Ascending aorta (tissue), 2 donors: ENCODE results near the gene SCIMP. TPM values are rescaled to one million over a fixed set of nuclear protein-coding genes. Genes with fewer than 3 reads are reported as not detected.
"Not testable (repeated sequence)": the region's sequence is repeated elsewhere in the genome, so short reads cannot be mapped to it uniquely, and the experiment has no call there.

Experiments used
- DNase-seq, 2 donors: peaks; one replicate each; pipeline ENCODE4 v3.0.0-alpha.2; 2019; ENCODE audit warnings: low spot score in 2 of 2
- H3K27ac ChIP-seq, 2 donors: fragments of 200-600 bp; sonication (generic); one replicate each; pipeline ENCODE4 v1.5.1; 2016 to 2017; ENCODE audit warnings: mild to moderate bottlenecking in 1 of 2
- H3K27me3 ChIP-seq: fragments of 200-600 bp; sonication (generic); one replicate; pipeline ENCODE4 v1.5.1; 2017
- H3K36me3 ChIP-seq, 2 donors: fragments of 200-600 bp; sonication (generic); one replicate each; pipeline ENCODE4 v1.5.1; 2016
- H3K4me1 ChIP-seq, 2 donors: fragments of 200-600 bp; sonication (generic); one replicate each; pipeline ENCODE4 v1.5.1; 2016 to 2017; ENCODE audit warnings: mild to moderate bottlenecking in 1 of 2
- H3K4me3 ChIP-seq, 2 donors: fragments of 200-600 bp; sonication (generic); one replicate each; pipeline ENCODE4 v1.5.1; 2016 to 2017; ENCODE audit warnings: mild to moderate bottlenecking in 1 of 2
- H3K9me3 ChIP-seq, 2 donors: fragments of 200-600 bp; sonication (generic); one replicate each; pipeline ENCODE4 v1.5.1; 2016
- intact Hi-C: fragments of 100-400 bp; cut with DNase I; formaldehyde crosslinking; loops from one replicate; pipeline ENCODE4 v1.15.1; 2023
- total RNA-seq: library from RNA; depleted of rRNA; stranded (reverse); fragments of >200 nt; gene quantifications from one replicate; pipeline ENCODE4 v1.1.0, GENCODE V29; 2016
- TF ChIP-seq, protein P1 (sequence below), 3 experiments: fragments of 200-600 bp in 2 of 3; fragments of 450-650 bp in 1 of 3; sonication (generic) in 2 of 3; IDR thresholded peaks; one replicate each; pipeline ENCODE4 v1.5.1; 2016 to 2019; ENCODE audit warnings: antibody characterized with exemption in 3 of 3, mild to moderate bottlenecking in 1 of 3, moderate library complexity in 1 of 3

The SCIMP gene
- total RNA-seq, 1 donor from 2014 or later, result 0.21 TPM

DNA sequence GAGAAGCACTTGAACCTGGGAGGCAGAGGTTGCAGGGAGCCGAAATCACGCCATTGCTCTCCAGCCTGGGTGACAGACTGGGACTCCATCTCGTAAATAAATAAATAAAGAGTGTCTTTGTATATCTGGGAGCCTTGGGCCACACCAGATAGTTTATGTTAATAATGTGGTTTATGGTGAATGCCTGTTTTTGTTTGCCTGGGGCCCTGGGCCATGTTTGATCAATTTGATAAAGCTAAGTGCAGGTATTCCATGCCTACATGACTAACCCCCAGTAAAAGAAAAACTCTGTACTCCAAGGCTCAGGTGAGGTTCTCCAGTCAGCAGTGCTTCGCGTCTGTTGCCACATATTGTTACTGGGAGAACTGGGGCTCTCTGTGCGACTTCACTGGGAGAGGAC, 15.1 kb downstream of the SCIMP start:
- Histone ChIP-seq H3K4me1 (no peaks in the 10 kb centered on the region), H3K36me3 (peaks cover 21 to 39% of the 10 kb centered on the region in 2 donors), H3K27me3 (no peaks in the 10 kb centered on the region), H3K27ac (no peak overlapping the region), H3K4me3 (no peak overlapping the region), H3K9me3 (no peaks in the 10 kb centered on the region)
- TF ChIP-seq, protein P1, sequence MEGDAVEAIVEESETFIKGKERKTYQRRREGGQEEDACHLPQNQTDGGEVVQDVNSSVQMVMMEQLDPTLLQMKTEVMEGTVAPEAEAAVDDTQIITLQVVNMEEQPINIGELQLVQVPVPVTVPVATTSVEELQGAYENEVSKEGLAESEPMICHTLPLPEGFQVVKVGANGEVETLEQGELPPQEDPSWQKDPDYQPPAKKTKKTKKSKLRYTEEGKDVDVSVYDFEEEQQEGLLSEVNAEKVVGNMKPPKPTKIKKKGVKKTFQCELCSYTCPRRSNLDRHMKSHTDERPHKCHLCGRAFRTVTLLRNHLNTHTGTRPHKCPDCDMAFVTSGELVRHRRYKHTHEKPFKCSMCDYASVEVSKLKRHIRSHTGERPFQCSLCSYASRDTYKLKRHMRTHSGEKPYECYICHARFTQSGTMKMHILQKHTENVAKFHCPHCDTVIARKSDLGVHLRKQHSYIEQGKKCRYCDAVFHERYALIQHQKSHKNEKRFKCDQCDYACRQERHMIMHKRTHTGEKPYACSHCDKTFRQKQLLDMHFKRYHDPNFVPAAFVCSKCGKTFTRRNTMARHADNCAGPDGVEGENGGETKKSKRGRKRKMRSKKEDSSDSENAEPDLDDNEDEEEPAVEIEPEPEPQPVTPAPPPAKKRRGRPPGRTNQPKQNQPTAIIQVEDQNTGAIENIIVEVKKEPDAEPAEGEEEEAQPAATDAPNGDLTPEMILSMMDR (IDR thresholded peaks at IDR 0.05), result no peak
- DNase-seq, result no peak
- intact Hi-C loops, result no loop called here

DNA sequence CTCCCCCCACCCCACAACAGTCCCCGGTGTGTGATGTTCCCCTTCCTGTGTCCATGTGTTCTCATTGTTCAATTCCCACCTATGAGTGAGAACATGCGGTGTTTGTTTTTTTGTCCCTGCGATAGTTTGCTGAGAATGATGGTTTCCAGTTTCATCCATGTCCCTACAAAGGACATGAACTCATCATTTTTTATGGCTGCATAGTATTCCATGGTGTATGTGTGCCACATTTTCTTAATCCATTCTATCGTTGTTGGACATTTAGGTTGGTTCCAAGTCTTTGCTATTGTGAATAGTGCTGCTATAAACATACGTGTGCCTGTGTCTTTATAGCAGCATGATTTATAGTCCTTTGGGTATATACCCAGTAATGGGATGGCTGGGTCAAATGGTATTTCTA, 17.1 kb downstream of the SCIMP start:
- DNase-seq, intact Hi-C loops, H3K9me3 ChIP-seq, H3K27me3 ChIP-seq, H3K4me3 ChIP-seq, H3K4me1 ChIP-seq, H3K27ac ChIP-seq: not testable (repeated sequence)
- peaks cover 12 to 25% of the 10 kb centered on the region in 2 donors for H3K36me3 ChIP-seq

DNA sequence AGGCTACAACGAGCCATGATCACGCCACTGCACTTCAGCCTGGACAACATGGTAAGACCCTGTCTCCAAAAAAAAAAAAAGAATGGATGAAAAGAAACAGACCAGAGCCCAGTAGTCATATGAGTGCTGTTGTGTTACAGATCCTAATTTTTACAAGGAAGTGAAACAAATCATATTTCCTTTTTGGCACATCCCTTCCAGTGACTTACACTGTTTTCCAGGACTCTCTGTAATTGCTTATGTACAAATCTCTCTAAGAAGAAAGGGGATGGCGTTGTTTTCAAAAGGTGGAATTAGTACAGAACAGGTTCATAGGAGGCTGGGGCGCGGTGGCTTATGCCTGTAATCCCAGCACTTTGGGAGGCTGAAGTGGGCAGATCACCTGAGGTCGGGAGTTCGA, 23.2 kb downstream of the SCIMP start:
- no peak for DNase-seq
- TF ChIP-seq, protein P1 (IDR thresholded peaks at IDR 0.05), result no peak
- intact Hi-C loops, result no loop called here
- Histone ChIP-seq H3K9me3 (no peaks in the 10 kb centered on the region), H3K4me1 (no peaks in the 10 kb centered on the region), H3K27ac (no peak overlapping the region), H3K36me3 (peaks cover 11 to 33% of the 10 kb centered on the region in 2 donors), H3K27me3 (no peaks in the 10 kb centered on the region), H3K4me3 (no peak overlapping the region)

DNA sequence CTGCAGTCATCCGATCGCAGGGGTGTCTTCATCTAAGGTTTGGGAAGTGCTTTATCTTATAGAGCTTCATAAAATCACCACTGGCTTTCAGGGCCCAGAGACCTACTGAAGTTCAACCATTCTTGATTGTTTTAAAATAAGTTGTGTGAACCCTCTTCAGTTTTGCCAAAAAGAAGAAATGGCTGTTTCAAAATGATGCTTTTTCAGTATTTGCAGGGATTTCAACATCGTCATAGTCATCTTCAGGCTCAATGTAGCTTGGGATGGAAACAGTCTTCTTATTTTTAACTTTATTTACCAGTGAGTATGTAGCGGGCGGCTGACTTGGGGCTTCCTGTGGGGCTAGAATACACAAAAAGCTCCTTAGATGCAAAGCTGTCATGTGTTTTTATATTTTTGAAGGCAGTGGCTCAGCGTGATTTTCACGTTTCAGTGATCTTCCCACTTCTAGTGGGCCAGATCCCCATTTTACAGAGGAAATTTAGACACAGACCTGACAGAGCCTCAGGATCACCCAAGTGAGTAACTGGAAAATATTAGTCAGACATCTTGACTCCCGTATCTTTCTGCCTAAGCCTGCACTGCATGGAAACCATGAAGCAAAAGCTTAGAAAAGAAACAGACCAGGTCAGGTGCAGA, 23.9 kb downstream of the SCIMP start:
- no peaks in the 10 kb centered on the region for H3K9me3 ChIP-seq
- intact Hi-C loops, result no loop called here
- no peak for DNase-seq
- H3K27ac ChIP-seq, result no peak overlapping the region
- no peak overlapping the region for H3K4me3 ChIP-seq
- TF ChIP-seq, protein P1 (IDR thresholded peaks at IDR 0.05), result no peak
- no peaks in the 10 kb centered on the region for H3K4me1 ChIP-seq
- peaks cover 4 to 26% of the 10 kb centered on the region in 2 donors for H3K36me3 ChIP-seq
- H3K27me3 ChIP-seq, result no peaks in the 10 kb centered on the region

DNA sequence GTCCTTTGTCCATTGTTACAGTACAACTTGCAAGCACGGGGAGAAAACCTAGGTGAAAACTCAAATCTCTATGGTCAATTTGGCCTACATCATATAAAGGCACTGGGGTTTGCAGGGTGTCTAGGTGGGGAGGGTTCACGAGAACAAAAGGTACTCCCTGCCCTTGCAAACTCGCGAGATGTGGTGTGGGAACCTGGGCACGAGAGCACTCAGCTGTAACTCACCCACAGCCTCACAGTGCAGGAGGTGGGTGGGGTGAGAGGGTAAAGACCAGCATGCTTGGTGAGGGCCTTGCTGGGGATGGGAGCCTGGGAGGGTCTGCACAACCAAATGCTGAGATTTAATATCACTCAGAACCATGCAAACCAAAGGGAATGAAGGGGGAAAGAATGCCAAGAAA, 24.6 kb downstream of the SCIMP start:
- TF ChIP-seq, protein P1 (IDR thresholded peaks at IDR 0.05), result no peak
- Histone ChIP-seq H3K27ac (no peak overlapping the region), H3K9me3 (no peaks in the 10 kb centered on the region), H3K4me3 (no peak overlapping the region), H3K27me3 (no peaks in the 10 kb centered on the region), H3K36me3 (peaks cover 0 to 19% of the 10 kb centered on the region in 2 donors), H3K4me1 (no peaks in the 10 kb centered on the region)
- intact Hi-C loops, result no loop called here
- DNase-seq, result no peak

DNA sequence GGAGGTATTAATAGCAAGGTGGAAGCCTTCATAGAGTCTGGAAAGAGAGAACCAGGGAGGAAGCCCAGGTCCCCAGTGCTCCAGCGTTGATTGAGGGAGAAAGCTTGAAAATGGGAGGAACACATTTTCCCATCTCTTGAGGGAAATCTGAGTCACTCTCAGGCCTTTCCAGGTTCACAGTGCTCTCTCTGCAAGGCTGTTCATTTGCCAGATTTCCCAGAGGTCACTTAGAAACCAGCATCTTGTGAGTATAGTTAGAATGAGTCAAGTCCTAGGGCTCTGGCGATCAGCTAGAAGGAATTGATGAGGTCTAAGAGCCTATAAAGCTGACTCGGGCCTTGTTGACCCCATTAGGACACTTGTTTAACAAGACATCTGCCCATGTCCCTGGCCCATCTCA, 25.3 kb downstream of the SCIMP start:
- Histone ChIP-seq H3K36me3 (peaks cover 0 to 17% of the 10 kb centered on the region in 2 donors), H3K4me1 (no peaks in the 10 kb centered on the region), H3K9me3 (no peaks in the 10 kb centered on the region), H3K4me3 (no peak overlapping the region), H3K27ac (no peak overlapping the region), H3K27me3 (no peaks in the 10 kb centered on the region)
- TF ChIP-seq, protein P1 (IDR thresholded peaks at IDR 0.05), result no peak
- intact Hi-C loops, result no loop called here
- DNase-seq, result no peak
